Measurements from ENCODE around the gene EPHA2.

EPHA2 gene

GRCh38 chr1:16078925-16079656, 76.8 kb downstream of the EPHA2 start:
- TF ChIP-seq CTCF (IDR thresholded peaks at IDR 0.05; ENCODE audit: low read depth, low read length): peak; percentile 86
- no peak for TF ChIP-seq POLR2A (IDR thresholded peaks at IDR 0.05; ENCODE audit: extremely low read depth, insufficient read length)
- 0 out of 2 replicates have a peak, but pooled peaks have one; percentile 18 for TF ChIP-seq MYC (IDR thresholded peaks at IDR 0.05; ENCODE audit: low read depth, low read length)
- no peak for TF ChIP-seq MAX (IDR thresholded peaks at IDR 0.05; ENCODE audit: low read depth, low read length)
- DNase-seq (ENCODE audit: low read depth): peak; percentile 69

GRCh38 chr1:16077406-16078245, 78.2 kb downstream of the EPHA2 start:
- no peak for TF ChIP-seq CTCF (IDR thresholded peaks at IDR 0.05; ENCODE audit: low read depth, low read length)
- TF ChIP-seq MYC (IDR thresholded peaks at IDR 0.05; ENCODE audit: low read depth, low read length): no peak
- TF ChIP-seq POLR2A (IDR thresholded peaks at IDR 0.05; ENCODE audit: extremely low read depth, insufficient read length): no peak
- no peak for TF ChIP-seq MAX (IDR thresholded peaks at IDR 0.05; ENCODE audit: low read depth, low read length)

More at GRCh38 chr1:16078925-16079656, 76.8 kb downstream of the EPHA2 start:
- no peak overlapping the region for H3K4me3 ChIP-seq (ENCODE audit: low read depth, low read length)

GRCh38 chr1:16076865-16077238, 79.0 kb downstream of the EPHA2 start:
- no peak overlapping the region for H3K4me3 ChIP-seq (ENCODE audit: low read depth, low read length)
- no peak for TF ChIP-seq POLR2A (IDR thresholded peaks at IDR 0.05; ENCODE audit: extremely low read depth, insufficient read length)
- no peak for TF ChIP-seq CTCF (IDR thresholded peaks at IDR 0.05; ENCODE audit: low read depth, low read length)
- TF ChIP-seq MYC (IDR thresholded peaks at IDR 0.05; ENCODE audit: low read depth, low read length): no peak
- no peak for TF ChIP-seq MAX (IDR thresholded peaks at IDR 0.05; ENCODE audit: low read depth, low read length)
- no peak for DNase-seq (ENCODE audit: low read depth)

More at GRCh38 chr1:16077406-16078245, 78.2 kb downstream of the EPHA2 start:
- H3K4me3 ChIP-seq (ENCODE audit: low read depth, low read length): no peak overlapping the region
- DNase-seq (ENCODE audit: low read depth): no peak

GRCh38 chr1:16076031-16076864, 79.6 kb downstream of the EPHA2 start:
- DNase-seq (ENCODE audit: low read depth): peak; percentile 33
- TF ChIP-seq MAX (IDR thresholded peaks at IDR 0.05; ENCODE audit: low read depth, low read length) (no peak), CTCF (IDR thresholded peaks at IDR 0.05; ENCODE audit: low read depth, low read length) (no peak), POLR2A (IDR thresholded peaks at IDR 0.05; ENCODE audit: extremely low read depth, insufficient read length) (no peak), MYC (IDR thresholded peaks at IDR 0.05; ENCODE audit: low read depth, low read length) (no peak)
- H3K4me3 ChIP-seq (ENCODE audit: low read depth, low read length): no peak overlapping the region

GRCh38 chr1:16075337-16076030, 80.4 kb downstream of the EPHA2 start:
- no peak for TF ChIP-seq MAX (IDR thresholded peaks at IDR 0.05; ENCODE audit: low read depth, low read length)
- no peak for TF ChIP-seq MYC (IDR thresholded peaks at IDR 0.05; ENCODE audit: low read depth, low read length)
- no peak for TF ChIP-seq POLR2A (IDR thresholded peaks at IDR 0.05; ENCODE audit: extremely low read depth, insufficient read length)
- TF ChIP-seq CTCF (IDR thresholded peaks at IDR 0.05; ENCODE audit: low read depth, low read length): no peak
- no peak for DNase-seq (ENCODE audit: low read depth)
- H3K4me3 ChIP-seq (ENCODE audit: low read depth, low read length): no peak overlapping the region
